NT2/D1 (cell line): ENCODE results near the gene TMPRSS11B.

Experiments
- SUZ12 ChIP-seq: IDR thresholded peaks from 2 replicates; pipeline ENCODE4 v1.6.1; 2011; ENCODE audit not compliant: insufficient read length, insufficient read depth; ENCODE audit errors: extremely low read depth
- ZNF274 ChIP-seq: IDR thresholded peaks from 2 replicates; pipeline ENCODE4 v1.6.1; 2011; ENCODE audit warnings: mild to moderate bottlenecking, low read depth, low read length

DNA sequence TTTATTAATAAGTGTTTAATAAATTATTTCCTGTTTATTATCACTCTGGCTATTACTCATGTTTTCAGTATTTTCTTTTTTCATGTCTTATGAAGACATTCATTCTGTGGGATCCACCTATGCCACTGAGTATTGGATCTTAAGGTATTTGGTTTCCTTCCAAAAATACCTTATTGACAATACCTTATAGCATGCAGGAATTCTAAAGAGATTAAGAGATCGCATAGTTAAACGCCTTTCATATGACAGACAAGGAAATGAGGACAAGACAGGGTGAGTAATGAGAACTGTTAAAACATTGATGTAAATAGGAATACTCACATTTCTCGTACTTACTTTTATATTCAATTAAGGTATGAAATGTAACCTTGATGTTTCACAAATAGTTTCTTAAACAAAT, 38.2 kb upstream of the TMPRSS11B start:
- no peak for TF ChIP-seq SUZ12
- no peak for TF ChIP-seq ZNF274
